Measurements from ENCODE around the gene PTPRO. TPM values are rescaled to one million over a fixed set of nuclear protein-coding genes. Genes with fewer than 3 reads are reported as not detected.

PTPRO gene
- total and polyA plus RNA-seq, 12 donors = 0.21 to 5.4 (median 0.64) TPM; not detected in 1

GRCh38 chr12:15405606-15406005 is 83.3 kb downstream of the PTPRO start:
- Histone ChIP-seq H3K27me3 (peaks cover 0 to 5% (median 0%) of the 10 kb centered on the region in 7 donors), H3K9me3 (no peaks in the 10 kb centered on the region), H3K4me1 (no peaks in the 10 kb centered on the region), H3K27ac (no peak overlapping the region), H3K36me3 (no peaks in the 10 kb centered on the region), H3K4me3 (no peak overlapping the region)
- intact Hi-C loops (cut with DNase I) = no loop called here
- no peak for TF ChIP-seq CTCF (IDR thresholded peaks at IDR 0.05)
- ATAC-seq (no peak), DNase-seq (no peak)
- 81 to 84% methylated on average over 2 of the region's 2 CpGs for WGBS, 2 donors

GRCh38 chr12:15407025-15407424 is 84.7 kb downstream of the PTPRO start:
- H3K27me3 ChIP-seq = peaks cover 0 to 5% (median 0%) of the 10 kb centered on the region in 7 donors
- H3K36me3 ChIP-seq = no peaks in the 10 kb centered on the region
- no peak for TF ChIP-seq CTCF (IDR thresholded peaks at IDR 0.05)
- no peak overlapping the region for H3K27ac ChIP-seq
- no peaks in the 10 kb centered on the region for H3K4me1 ChIP-seq
- no peak for ATAC-seq
- no peak for DNase-seq
- H3K4me3 ChIP-seq = no peak overlapping the region
- intact Hi-C loops (cut with DNase I) = no loop called here
- H3K9me3 ChIP-seq = no peaks in the 10 kb centered on the region
- 64 to 78% methylated on average over 2 of the region's 2 CpGs for WGBS, 2 donors

GRCh38 chr12:15411842-15412241 is 89.5 kb downstream of the PTPRO start:
- no peaks in the 10 kb centered on the region for H3K9me3 ChIP-seq
- DNase-seq (no peak), ATAC-seq (no peak)
- WGBS, 2 donors = 74 to 77% methylated on average over 3 of the region's 3 CpGs
- H3K4me3 ChIP-seq = no peak overlapping the region
- intact Hi-C loops (cut with DNase I) = loop anchor here in 1 of 10 donors (10.0 kb wide), 1 partner anchor 67 kb away; no protein-coding TSS in a partner anchor
- no peaks in the 10 kb centered on the region for H3K4me1 ChIP-seq
- H3K36me3 ChIP-seq = no peaks in the 10 kb centered on the region
- peaks cover 0 to 3% (median 0%) of the 10 kb centered on the region in 7 donors for H3K27me3 ChIP-seq
- TF ChIP-seq CTCF (IDR thresholded peaks at IDR 0.05) = no peak
- H3K27ac ChIP-seq = no peak overlapping the region

GRCh38 chr12:15417691-15418090 is 95.4 kb downstream of the PTPRO start:
- Histone ChIP-seq H3K9me3 (no peaks in the 10 kb centered on the region), H3K27me3 (peaks cover 0 to 3% (median 0%) of the 10 kb centered on the region in 7 donors), H3K36me3 (no peaks in the 10 kb centered on the region), H3K4me1 (no peaks in the 10 kb centered on the region), H3K4me3 (no peak overlapping the region), H3K27ac (no peak overlapping the region)
- no peak for TF ChIP-seq CTCF (IDR thresholded peaks at IDR 0.05)
- intact Hi-C loops (cut with DNase I) = loop anchor here in 1 of 10 donors (10.0 kb wide), 1 partner anchor 73 kb away; no protein-coding TSS in a partner anchor
- DNase-seq = no peak
- 88 to 89% methylated on average over 3 of the region's 3 CpGs for WGBS, 2 donors
- ATAC-seq = no peak

Data from heart right ventricle (tissue), 16 donors.